ENCODE data around the gene CHRD. TPM values are rescaled to one million over a fixed set of nuclear protein-coding genes. Genes with fewer than 3 reads are reported as not detected.
"Not testable (repeated sequence)": the region's sequence is repeated elsewhere in the genome, so short reads cannot be mapped to it uniquely, and the experiment has no call there.

Gene CHRD
- total RNA-seq, 4 donors from 2014 or later: 29.1 to 44.6 (median 34.3) TPM

DNA sequence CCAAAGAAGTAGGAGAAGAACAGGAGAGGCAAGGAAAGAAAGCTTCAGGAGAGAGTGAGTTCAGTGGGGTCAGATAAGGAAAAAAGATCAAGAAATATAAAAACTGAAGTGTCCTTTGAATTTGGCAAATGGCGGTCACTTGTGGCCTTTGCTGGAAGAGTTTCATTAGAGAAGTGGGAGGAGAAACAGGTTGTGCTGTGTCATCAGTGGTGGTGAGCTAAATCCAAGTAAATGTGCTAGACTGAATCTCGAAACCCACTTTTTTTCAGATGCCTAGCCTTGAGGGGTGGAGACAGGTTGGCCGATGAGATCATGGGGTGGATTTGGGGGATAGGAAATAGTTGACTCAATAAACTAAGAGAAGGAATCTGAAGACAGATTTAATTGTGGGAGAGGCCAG is 43.7 kb downstream of the CHRD start:
- 69 to 84% methylated on average over 3 of the region's 3 CpGs for WGBS, 2 donors

DNA sequence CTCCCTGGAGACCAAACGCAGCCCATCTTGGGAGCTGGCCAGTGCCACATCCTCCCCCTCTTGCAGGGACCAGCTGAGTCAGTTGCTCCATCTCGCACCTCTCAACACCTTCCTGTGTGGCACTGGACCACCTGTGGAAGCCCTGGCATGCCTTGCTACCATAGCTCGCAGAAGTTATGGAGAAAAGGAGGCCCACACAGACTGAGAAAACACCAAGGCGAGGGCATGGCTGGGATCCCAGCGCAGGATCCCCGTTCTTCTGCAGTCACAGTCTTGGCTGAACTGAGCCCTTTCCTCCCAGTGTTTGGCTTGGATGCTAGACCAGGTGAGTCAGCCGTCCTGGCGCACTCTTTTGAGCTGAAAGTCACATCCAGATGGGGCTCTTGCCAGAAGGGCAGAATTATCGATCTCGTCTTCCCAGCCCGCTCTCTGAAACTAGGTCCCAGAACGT is 46.9 kb downstream of the CHRD start:
- Histone ChIP-seq H3K9me3 (peaks cover 0 to 7% (median 0%) of the 10 kb centered on the region in 4 donors), H3K4me3 (no peak overlapping the region), H3K4me1 (no peaks in the 10 kb centered on the region), H3K27me3 (no peaks in the 10 kb centered on the region), H3K27ac (no peak overlapping the region), H3K36me3 (no peaks in the 10 kb centered on the region)
- DNase-seq (ENCODE audit: low spot score in 2 of 2): no peak
- 92 to 94% methylated on average over 12 of the region's 12 CpGs for WGBS, 2 donors
- TF ChIP-seq CTCF (IDR thresholded peaks at IDR 0.05) (no peak), EP300 (IDR thresholded peaks at IDR 0.05) (no peak), POLR2A (IDR thresholded peaks at IDR 0.05) (no peak)

More for the DNA sequence above, 43.7 kb downstream of the CHRD start:
- Histone ChIP-seq H3K4me3 (no peak overlapping the region), H3K27me3 (no peaks in the 10 kb centered on the region), H3K9me3 (peaks cover 0 to 7% (median 0%) of the 10 kb centered on the region in 4 donors), H3K4me1 (no peaks in the 10 kb centered on the region), H3K36me3 (no peaks in the 10 kb centered on the region), H3K27ac (no peak overlapping the region)
- no peak for TF ChIP-seq CTCF (IDR thresholded peaks at IDR 0.05)
- TF ChIP-seq POLR2A (IDR thresholded peaks at IDR 0.05): no peak
- no peak for TF ChIP-seq EP300 (IDR thresholded peaks at IDR 0.05)
- no peak for DNase-seq (ENCODE audit: low spot score in 2 of 2)

DNA sequence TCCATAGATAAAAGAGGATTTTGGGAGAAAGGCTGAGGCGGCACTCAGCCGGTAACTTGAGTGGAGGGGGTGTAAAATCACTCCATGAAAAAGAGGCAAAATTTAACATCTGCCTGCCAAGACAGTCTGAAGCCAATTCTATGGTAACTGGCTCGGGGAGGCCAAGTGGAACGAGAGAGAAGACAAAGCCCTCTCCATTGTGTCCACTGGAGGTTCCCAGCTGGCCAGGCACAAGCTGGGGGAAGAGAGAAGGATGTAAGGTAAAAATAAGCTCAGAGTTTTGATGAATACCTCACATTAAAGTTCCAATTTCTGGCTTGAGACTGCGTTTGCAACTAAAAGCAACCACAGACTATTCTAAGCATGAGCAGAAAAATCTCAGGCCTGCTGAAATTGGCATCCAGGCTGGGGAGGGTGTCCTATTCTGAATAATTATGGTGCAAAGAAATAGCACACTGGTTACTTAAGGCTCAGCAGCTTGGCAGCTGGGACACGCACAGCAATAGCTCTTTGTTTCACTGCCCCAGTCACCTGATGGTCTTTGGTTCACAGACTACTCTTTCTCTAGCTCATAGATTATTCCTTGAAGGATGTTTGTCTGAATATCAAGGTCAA is 48.8 kb downstream of the CHRD start:
- H3K4me1 ChIP-seq: no peaks in the 10 kb centered on the region
- no peaks in the 10 kb centered on the region for H3K27me3 ChIP-seq
- TF ChIP-seq EP300 (IDR thresholded peaks at IDR 0.05): no peak
- no peak for TF ChIP-seq POLR2A (IDR thresholded peaks at IDR 0.05)
- TF ChIP-seq CTCF (IDR thresholded peaks at IDR 0.05): no peak
- no peak for DNase-seq (ENCODE audit: low spot score in 2 of 2)
- H3K36me3 ChIP-seq: no peaks in the 10 kb centered on the region
- H3K9me3 ChIP-seq: no peaks in the 10 kb centered on the region
- no peak overlapping the region for H3K4me3 ChIP-seq
- H3K27ac ChIP-seq: no peak overlapping the region
- 38 to 45% methylated on average over 6 of the region's 6 CpGs for WGBS, 2 donors

DNA sequence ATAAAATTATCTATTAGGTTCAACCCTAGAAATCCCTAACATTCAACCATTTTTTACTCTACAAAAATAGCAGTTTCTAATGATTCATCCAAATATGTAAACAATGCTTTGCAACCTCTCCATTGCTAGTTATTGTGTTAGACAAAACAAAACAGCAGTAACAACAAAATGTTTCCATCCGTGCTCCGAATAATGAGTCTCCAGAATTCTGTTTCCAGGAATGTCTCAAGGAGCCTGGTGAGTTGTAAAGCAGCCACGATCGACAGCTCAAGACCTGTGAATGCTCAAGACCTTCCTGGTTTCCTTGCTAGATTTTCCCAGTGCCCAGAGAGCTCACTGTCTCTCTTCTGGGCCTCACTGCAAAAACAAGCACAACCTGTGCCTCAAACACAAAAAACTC is 49.9 kb downstream of the CHRD start:
- no peaks in the 10 kb centered on the region for H3K27me3 ChIP-seq
- no peak overlapping the region for H3K4me3 ChIP-seq
- no peaks in the 10 kb centered on the region for H3K4me1 ChIP-seq
- H3K9me3 ChIP-seq: no peaks in the 10 kb centered on the region
- 66 to 74% methylated on average over 4 of the region's 4 CpGs for WGBS, 2 donors
- H3K27ac ChIP-seq: no peak overlapping the region
- TF ChIP-seq CTCF (IDR thresholded peaks at IDR 0.05) (no peak), POLR2A (IDR thresholded peaks at IDR 0.05) (no peak), EP300 (IDR thresholded peaks at IDR 0.05) (no peak)
- H3K36me3 ChIP-seq: no peaks in the 10 kb centered on the region
- no peak for DNase-seq (ENCODE audit: low spot score in 2 of 2)

DNA sequence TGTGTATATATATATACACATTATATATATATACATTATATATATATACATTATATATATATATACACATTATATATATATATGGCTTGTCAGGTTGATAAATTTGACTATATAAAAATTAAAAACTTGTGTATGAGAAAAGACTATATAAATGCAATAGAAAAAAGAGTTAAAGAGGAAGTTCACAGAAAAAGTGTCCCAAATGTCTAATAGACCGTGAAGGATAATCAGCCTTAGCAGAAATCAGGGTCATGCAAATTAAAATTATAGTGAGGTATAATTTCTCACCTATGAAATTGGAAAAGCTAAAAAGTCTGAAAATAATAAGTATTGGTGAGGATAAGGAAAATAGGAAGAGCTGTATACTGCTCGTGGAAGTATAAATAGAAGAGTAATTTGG is 51.1 kb downstream of the CHRD start:
- Histone ChIP-seq H3K4me1 (no peaks in the 10 kb centered on the region), H3K36me3 (no peaks in the 10 kb centered on the region), H3K9me3 (no peaks in the 10 kb centered on the region), H3K4me3 (no peak overlapping the region), H3K27me3 (no peaks in the 10 kb centered on the region), H3K27ac (no peak overlapping the region)
- TF ChIP-seq CTCF (IDR thresholded peaks at IDR 0.05) (no peak), POLR2A (IDR thresholded peaks at IDR 0.05) (no peak), EP300 (IDR thresholded peaks at IDR 0.05) (no peak)
- WGBS, 2 donors: 81 to 86% methylated on average over 2 of the region's 2 CpGs
- no peak for DNase-seq (ENCODE audit: low spot score in 2 of 2)

GRCh38 chr3:184433178-184433577 is 53.3 kb downstream of the CHRD start:
- not testable (repeated sequence) for H3K4me3 ChIP-seq; DNase-seq (ENCODE audit: low spot score in 2 of 2); H3K4me1 ChIP-seq; H3K27ac ChIP-seq; H3K9me3 ChIP-seq; H3K36me3 ChIP-seq; H3K27me3 ChIP-seq
- WGBS, 2 donors: 64 to 76% methylated on average over 2 of the region's 2 CpGs

All from tibial nerve (tissue), 4 donors.